HG03280 (cell line): ENCODE measurements around the gene NFIA.
A peak's percentile ranks its signal among the peaks of the same experiment; 100 is the strongest.
"Not testable (repeated sequence)": the region's sequence is repeated elsewhere in the genome, so short reads cannot be mapped to it uniquely, and the experiment has no call there.

Experiments
- ATAC-seq: cut with Tn5 transposase; IDR thresholded peaks from one replicate; pipeline ENCODE4 v1.9.1; 2021; ENCODE audit warnings: mild to moderate bottlenecking, moderate library complexity; ENCODE audit not compliant: unreplicated experiment

Gene NFIA

DNA sequence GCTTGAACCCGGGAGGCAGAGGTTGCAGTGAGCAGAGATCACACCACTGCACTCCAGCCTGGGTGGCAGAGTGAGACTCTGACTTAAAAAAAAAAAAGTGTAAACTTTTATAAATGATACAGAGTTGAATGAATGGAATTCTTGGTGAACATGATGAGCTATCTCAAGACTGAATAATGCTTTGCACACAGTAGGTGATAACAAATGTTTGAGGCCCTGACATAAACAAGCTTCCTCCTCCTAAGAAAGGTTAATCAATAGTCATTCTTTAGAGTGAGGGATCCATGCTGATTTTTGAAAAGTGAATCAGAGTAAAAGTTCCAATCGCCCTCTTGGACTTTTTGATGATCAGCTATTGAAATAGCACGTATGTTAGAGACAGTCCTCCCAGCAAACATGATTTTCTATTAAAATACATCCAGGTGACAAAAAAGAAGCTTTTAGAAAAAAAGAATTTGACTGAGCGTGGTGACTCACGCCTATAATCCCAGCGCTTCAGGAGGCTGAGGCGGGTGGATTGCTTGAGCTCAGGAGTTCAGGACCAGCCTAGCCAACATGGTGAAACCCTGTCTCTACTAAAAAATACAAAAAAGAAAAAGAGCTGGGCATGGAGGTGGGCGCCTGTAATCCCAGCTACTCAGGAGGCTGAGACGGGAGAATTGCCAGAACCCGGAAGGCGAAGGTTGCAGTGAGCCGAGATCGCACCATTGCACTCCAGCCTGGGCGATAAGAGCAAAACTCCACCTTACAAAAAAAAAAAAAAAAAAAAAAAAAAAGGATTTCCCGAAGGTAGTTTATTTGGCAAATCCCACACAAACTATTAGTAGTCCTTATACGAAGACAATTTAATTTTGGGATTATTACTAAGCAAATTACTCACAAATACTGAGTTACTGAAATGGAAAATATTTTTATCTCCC, 181.8 kb downstream of the NFIA start:
- no peak for ATAC-seq

DNA sequence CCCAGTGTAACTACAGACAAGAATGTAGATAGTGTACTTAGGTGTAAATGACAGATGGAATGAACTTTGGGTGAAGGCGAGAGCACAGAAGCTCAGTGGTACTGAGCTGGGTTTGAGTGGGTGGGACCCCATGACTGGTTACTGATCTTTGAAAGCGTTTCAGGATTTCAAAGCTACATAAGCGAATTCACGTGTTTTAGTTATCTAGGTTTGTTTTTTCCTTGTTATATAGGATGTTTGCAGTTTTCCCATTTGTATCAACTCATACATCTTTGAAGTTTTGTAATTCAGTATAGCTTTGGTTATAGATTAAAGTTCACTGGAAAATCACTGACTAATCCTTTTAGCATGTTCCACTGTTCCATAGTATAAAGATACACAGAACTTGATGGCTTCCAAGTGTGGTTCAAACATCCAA, 182.5 kb downstream of the NFIA start:
- ATAC-seq, result no peak

DNA sequence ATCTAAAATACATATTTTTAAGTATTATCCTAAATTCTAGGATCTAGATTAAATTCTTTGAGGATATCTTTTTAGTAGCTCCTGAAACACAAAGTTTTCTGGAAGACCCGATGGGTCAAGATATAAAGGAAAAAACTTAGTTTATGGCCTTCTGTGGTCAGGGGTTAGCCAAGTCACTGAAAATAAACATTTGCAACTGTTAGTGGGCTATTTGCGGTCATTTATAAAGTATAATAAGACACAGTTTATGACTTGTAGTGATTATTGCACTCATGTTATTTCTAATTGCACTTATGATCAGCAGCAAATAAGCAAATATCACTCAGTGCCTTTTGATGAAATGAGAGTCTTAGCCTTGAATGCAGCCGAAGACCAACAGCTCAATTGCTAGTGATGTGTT, 183.3 kb downstream of the NFIA start:
- ATAC-seq, result no peak

DNA sequence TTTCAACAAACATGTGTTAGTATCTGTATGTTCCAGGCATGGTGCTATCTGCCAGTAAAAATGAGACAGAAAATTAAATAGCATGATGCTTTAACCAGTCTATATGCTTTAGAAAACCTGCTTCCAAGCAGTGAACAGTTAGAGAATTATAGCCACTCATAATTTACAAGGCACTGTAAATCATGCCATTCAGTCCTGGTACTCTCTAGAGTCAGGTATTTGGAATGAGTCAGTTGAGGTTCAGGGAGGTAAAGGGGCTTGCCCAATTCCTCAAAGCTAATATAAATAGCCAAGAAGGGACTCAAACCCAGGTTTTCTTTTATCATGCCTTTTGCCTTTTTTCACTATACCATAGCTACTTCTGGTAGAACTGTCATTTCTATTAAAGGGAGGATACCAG, 184.4 kb downstream of the NFIA start:
- ATAC-seq, result no peak

DNA sequence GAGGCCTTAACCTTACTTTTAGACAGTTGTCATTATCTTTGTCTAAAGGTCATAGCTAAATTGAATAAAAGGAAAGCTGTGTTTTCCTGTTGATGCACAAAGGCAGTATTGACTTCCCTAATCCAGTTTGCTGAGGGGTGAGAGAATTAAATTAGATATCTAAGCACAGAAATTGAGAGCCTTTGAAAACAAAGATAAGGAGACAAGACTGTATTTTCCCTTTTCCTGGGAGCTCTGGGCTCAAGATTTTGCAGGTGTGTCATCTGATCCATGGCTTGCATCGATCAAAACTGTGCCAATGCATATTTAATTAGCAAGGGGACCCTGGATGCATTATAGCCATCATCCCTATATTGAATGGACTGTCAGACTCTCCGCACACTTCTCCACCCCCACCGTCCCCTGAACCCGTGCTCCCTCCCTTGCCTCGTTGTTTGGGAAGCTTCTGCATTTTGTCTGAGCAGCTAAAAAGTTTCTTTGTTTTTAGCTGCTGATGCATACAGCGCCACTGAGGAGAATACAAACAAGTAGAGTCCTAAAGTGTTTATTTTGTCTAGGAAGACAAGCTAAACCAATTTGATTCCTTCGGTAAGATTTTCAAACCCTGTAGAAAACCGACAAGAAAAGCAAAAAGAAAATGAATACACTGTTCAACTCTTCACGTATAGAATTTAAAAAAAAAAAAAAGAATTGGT, 186.3 kb downstream of the NFIA start:
- no peak for ATAC-seq

DNA sequence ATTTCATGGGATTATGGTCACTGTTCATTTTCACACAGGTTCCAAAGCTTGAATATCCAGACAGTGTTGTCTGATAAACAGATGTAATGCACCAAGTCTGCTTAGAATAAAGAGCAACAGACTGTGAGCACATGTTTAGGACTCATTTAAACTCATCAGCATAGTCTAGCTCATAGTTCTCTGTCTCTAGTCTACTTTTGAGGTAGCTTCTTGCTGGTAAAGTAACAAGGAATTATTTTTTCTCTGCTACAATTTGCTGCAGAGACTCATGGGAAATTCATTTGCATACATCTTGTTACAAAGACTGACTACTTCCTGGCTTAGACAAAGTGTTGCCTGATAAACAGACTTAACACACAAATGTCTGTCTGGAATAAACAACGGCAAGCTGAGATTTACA, 187.2 kb downstream of the NFIA start:
- ATAC-seq, result no peak

DNA sequence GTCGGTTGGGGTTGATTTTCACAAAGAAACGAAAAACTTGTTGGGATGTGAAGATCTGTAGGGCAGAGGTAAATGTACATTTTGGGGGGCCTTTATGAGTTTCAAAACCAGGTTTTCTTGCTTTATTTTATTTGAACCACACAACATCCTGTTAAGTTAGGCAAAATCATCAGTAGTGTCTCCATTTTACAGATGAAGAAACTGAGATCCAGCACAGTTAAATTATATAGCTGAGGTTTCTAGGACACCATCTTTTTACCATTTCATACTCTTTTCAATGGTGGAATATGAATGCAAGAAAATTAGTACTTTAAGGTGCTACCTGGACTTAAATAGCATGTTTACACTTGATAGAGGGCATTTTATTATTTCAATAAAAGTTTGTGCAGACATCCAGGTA, 187.7 kb downstream of the NFIA start:
- ATAC-seq, result no peak

DNA sequence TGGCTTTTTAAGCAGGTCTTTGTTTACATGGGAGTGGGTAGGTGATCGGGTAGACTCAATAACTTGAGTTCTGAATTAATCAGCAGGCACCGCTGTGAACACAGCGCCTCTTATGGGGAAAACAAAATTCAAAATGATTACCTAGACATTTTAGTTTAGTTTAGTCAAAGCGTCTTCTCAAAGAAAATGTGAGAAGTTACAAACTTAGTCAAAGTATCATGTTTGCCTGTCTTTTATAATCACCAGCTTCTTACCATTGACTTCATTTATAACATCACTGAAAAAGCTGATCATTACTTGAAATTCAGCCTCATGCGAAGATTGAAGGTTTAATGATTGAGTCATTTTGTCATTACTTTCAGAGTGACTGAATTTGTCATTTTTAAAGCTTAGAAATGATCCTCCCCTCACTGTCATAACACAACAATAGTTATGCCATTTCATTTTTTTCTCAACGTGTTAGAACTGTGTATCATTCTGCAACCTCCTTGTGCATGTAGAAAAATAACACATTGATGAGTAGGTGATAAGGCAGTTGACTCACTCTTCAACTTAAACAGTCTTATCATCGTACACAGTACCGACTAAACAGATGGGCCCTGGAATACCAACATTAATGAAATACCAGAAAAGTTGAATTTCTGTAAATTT, 188.5 kb downstream of the NFIA start:
- no peak for ATAC-seq

DNA sequence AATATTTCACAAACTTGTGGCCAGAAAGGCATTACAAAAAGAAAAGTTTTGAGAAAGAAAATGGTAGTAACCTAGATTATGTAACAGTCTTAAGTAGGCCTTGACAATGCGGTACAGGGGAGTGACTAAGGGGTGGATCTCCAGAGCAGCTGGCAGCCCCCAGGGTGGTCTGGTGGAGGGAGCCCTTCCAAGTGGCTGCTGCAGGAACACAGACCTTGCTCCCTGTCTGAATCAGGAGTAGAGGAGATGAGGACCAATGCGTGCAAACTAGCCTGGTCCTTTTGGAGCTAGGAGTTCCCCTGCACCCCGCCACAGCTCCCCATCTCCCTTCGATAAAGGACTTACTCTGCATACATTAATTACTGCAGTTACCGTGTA, 189.0 kb downstream of the NFIA start:
- no peak for ATAC-seq

DNA sequence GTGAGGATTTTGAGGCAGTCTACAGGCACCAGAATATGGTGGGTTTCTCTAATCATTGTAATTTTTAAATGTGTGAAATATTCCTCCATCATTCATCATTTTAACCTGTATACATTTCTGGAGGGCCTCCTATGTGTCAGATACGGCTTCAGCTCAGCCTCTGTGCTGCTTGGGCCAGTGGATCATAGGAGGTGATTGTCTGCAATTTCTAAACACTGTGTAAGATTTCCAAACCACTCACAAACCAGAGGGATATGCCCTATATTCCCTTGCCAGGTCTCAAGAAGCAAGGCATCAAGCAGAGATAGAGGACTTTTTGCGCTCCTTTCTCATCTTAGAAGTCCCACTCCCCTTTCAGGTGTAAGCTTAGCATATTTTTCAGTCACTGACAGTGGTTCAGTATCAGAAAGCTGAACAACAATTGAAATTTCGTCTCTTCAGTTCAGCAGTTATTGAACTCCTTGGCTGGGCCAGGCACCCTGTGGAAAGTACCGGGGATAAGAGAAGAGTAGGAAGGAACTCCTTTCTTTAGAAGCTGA, 190.9 kb downstream of the NFIA start:
- no peak for ATAC-seq

DNA sequence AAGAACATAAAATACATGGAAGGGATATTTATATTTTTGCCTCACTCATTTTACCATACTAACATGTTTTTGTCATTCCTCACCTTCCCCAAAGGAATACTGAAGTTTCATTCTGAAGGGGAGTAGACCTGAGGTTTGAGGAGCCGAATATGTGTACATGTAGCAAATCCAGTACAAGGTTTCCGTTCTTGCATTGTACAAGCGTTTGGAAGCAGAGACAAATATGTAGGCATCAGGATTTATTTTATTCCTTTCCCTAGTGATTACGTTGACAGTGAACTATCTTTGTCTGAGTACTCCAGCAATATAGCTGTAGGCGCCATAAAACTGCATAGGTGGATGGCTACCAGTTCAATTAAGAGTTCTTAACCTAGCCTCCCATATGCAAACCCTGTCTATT, 191.5 kb downstream of the NFIA start:
- no peak for ATAC-seq

DNA sequence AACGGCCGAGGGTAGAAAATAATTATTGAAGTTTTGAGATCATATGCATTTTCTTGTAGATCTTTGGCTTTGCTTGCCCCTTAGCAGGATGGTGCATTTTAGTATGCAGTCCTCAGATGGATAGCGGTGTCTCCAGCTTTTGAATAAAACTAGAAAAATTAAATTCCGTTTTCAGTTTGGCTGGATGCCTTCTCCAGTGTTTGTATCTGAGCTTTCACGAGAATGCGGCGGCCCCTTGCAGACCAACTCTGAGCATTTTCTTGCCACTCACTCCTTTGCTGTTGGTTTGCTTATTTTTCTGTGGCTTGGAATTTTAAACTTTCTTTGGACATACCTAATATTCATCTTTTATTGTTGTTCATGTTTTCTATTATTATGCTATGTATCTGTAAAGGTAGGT, 192.6 kb downstream of the NFIA start:
- ATAC-seq, result no peak

DNA sequence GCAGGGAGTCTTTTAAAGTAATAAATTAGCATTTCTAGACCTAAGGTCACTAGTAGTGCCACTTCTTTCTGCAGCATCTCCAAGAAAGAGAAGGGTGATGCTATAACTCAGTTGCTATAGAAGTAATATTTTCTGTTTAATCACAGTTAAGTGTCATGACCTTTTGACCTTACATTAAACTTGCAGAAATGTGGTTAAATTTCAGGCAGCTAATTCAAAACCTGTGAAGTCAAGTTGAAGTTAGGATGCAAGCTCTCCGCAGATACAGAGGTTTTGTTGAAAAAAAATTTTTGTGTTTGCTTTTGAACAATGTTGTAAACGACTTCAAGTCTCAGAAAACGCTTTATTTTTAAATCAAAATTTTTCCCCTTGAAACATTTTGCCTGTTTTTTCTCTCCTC, 193.9 kb downstream of the NFIA start:
- no peak for ATAC-seq

DNA sequence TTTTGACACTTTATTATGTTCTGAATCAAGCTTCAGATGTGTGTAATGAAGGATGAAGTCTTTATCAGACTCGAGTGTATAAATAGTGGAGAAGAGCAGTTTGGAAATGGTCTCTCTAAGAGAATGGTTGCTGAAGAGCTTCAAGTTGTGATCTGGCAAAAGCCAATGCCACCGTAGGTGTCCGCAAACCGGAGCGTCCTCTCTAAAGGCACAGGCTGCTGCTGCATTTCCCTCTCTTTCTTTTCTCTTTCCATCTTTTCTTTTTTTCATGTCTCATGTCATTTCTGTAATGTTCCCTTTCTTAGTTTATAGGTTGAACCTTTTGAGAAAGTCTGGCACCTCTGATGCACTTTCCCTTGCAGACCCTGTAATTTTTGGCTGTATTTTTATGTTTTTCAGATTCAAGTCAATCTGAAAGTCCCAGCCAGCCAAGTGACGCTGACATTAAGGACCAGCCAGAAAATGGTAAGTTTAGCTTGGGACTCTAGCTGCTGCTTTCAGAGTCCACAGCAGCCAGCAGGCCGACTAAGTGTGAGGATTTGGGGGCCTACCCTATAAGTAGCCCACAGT, 194.8 kb downstream of the NFIA start:
- ATAC-seq, result no peak

DNA sequence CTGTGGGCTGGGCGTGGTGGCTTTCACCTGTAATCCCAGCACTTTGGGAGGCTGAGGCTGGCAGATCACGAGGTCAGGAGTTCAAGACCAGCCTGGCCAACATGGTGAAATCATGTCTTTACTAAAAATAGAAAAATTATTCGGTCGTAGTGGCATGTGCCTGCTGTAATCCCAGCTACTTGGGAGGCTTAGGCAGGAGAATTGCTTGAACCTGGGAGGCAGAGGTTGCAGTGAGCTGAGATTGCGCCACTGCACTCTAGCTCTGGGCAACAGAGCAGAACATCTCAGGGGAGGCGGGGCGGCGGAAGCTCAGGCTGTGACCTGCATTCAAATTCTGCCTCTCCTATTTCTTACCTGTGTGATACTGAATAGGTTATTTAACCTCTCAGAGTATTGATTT, 196.1 kb downstream of the NFIA start:
- not testable (repeated sequence) for ATAC-seq

DNA sequence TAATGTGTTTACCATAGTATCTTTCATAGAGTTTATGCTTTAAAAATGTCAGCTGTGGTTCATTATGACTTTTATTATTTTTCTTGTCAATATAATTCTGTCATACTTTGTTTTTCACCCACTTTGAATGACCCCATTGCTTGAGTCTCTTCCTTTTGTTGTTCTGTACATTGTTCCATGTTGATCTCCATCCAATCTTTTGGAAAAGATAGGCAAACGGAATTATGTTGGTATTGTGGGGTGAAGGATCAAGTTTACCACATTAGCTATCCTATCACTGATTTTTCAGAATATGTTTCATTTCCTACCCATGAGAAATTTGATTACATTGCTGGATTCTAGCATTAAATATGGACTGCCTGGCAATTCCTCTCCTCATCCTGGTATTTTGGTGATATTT, 196.6 kb downstream of the NFIA start:
- ATAC-seq, result no peak

DNA sequence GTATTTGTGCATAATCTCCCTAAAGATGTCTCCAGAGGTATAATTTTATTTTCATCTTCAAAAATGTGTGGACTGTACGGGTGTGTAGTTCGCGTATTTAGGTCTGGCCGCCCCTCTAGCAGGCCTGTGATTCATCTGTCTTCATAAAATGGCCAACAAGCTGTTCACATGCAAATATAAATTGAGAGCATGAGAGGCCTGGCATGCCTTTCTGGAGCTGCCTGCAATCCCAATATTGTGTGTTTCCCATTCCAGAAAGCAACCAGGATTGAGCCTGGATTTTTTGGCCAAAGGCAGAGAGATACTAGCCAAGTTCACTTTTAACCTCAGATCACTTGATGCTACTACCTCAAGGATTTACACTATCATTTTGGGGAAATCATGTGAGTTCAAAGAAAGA, 197.2 kb downstream of the NFIA start:
- ATAC-seq, result no peak

DNA sequence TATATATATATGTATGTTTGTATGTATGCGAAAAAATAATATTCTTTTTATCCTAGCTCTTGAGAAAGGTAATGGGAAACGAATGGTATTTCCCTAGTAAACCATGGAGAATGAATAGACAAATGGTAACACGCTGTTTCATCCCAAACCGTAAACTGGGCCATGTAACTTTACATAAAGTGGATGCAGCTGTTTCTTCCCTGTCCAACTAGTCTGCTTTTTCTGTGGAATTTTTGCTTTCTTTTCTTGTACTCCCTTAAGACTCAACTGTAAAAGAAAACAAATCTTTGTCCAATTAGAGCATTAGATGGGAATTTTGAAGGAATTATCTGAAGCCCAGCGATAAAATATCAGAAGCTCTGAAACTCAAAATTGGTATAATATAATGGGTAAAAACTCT, 198.1 kb downstream of the NFIA start:
- no peak for ATAC-seq

DNA sequence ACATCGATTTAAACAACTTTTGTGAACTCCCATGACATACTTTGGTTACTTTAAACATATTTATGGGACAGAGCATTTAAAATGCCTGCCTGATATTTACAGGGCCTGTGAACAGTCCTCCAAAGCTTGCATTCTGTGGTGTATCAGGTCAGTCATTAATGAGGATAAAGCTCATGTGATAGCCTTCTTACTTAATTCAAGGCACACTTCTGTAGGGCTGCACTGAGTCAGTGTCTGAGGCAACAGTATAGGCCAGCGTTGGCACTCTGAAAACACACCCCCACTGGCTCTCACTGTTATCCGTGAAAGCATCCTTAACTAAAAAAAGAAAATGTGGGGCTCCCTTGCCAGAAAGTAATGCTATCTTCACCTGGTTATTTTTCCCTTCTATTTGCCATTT, 200.0 kb downstream of the NFIA start:
- ATAC-seq, result no peak

DNA sequence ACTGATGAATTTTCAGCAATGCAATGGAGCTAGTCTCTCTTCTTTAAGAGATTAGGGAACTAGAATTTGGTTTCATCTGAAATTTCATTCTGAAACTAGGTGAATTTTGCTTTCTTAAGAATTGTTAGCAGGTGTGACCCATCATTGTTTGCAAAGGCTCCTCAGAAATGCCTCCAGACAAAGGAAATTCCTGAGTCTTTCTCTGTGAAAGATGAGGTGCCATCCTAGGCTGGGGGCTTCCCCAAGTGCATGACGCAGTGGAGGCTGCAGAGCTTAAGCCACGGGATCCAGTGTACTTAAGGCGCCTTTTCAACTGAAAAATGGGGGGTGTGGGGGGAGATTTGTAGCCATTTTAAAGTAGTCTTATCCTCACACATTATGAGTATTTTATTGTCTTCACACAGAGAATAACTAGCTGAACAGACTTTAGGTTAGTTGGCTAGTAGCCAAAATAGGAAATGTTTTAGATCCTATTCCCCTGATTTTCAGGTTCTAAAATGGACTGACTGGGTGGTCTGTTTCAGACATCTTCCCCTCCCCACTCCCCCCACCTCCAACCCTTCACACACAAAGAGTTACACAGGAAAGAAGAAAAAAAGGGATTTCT, 202.0 kb downstream of the NFIA start:
- peak; percentile 45 for ATAC-seq

DNA sequence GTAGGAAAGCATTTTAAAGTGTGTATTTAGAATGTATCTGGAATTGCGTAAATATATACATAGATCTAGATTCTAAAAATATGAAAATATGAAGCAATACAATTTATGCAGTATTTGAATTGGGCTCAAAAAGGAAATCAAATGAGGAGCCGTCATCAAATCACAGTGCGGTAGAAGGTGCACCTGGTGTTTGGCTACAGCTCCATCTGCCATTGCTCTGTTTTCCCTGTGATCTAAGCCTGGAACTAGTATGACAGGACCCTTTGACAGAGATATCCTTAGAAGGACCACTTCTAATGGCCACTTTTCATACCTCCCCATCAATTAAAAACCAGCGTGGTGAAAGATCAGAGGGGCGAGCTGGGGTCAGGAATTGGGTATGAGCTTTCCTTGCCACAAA, 202.6 kb downstream of the NFIA start:
- ATAC-seq, result no peak
